SK-N-SH (cell line): ENCODE measurements around the gene TUT1. TPM values are rescaled to one million over a fixed set of nuclear protein-coding genes. Genes with fewer than 3 reads are reported as not detected.

Experiments used
- CTCF ChIA-PET: fragments of 300-600, 350-600 bp; formaldehyde crosslinking; extraction: SDS; loops from one replicate; lab custom pipeline; 2021; lab: Yijun Ruan, JAX
- POLR2A ChIA-PET: fragments of 350-600 bp; sonication (Branson Sonifier 250); formaldehyde crosslinking; extraction: SDS; loops from one replicate; lab custom pipeline; 2020; ENCODE audit warnings: antibody characterized with exemption, inconsistent platforms; lab: Yijun Ruan, JAX
- DNase-seq: peaks from one replicate; pipeline ENCODE4 v3.0.0; 2012
- H2AFZ ChIP-seq: fragments of 200-600 bp; sonication (generic); 2 replicates; pipeline ENCODE4 v1.8.1; 2016; ENCODE audit warnings: antibody characterized with exemption, mild to moderate bottlenecking, low read depth
- H3F3A ChIP-seq: fragments of 200-600 bp; sonication (generic); replicated peaks from 2 replicates; pipeline ENCODE3; 2016; ENCODE audit warnings: antibody characterized with exemption, mild to moderate bottlenecking; ENCODE audit not compliant: insufficient read depth
- H3K27ac ChIP-seq, 2 experiments: fragments of 200-500 bp in 1 of 2; fragments of 200-600 bp in 1 of 2; sonication (Bioruptor generic) in 1 of 2; sonication (generic), shearing (Covaris generic) in 1 of 2; 2 replicates each; pipeline versions ENCODE4 v1.5.1 to v1.6.1; 2014 to 2016; ENCODE audit warnings: low read depth in 2 of 2, inconsistent platforms in 1 of 2, low read length in 1 of 2, mild to moderate bottlenecking in 1 of 2, mixed read lengths in 1 of 2
- H3K27me3 ChIP-seq: fragments of 200-600 bp; sonication (generic), shearing (Covaris generic); 2 replicates; pipeline ENCODE4 v1.6.1; 2016; ENCODE audit warnings: mixed run types; ENCODE audit not compliant: insufficient read depth
- H3K36me3 ChIP-seq, 2 experiments: fragments of 200-500 bp in 1 of 2; fragments of 200-600 bp in 1 of 2; sonication (Bioruptor generic) in 1 of 2; sonication (generic) in 1 of 2; replicated peaks in 1 of 2; 2 replicates each; pipeline versions ENCODE3 to v1.5.1; 2014 to 2016; ENCODE audit warnings: low read length in 1 of 2, mild to moderate bottlenecking in 1 of 2; ENCODE audit not compliant: insufficient read depth in 2 of 2, control insufficient read depth in 1 of 2
- H3K4me1 ChIP-seq, 2 experiments: fragments of 200-500 bp in 1 of 2; fragments of 200-600 bp in 1 of 2; sonication (Bioruptor generic) in 1 of 2; sonication (generic), shearing (Covaris generic) in 1 of 2; 2 replicates each; pipeline versions ENCODE4 v1.5.1 to v1.6.1; 2014 to 2016; ENCODE audit warnings: low read depth in 1 of 2, low read length in 1 of 2, mixed run types in 1 of 2; ENCODE audit not compliant: insufficient read depth in 2 of 2, control insufficient read depth in 1 of 2
- H3K4me2 ChIP-seq: fragments of 200-600 bp; sonication (generic), shearing (Covaris generic); 2 replicates; pipeline ENCODE4 v1.6.1; 2017; ENCODE audit warnings: mixed run types
- H3K4me3 ChIP-seq, 2 experiments: fragments of 200-500 bp in 1 of 2; fragments of 200-600 bp in 1 of 2; sonication (Bioruptor generic) in 1 of 2; sonication (generic), shearing (Covaris generic) in 1 of 2; 2 replicates each; pipeline versions ENCODE4 v1.5.1 to v1.8.1; 2014 to 2016; ENCODE audit warnings: low read depth in 2 of 2, inconsistent platforms in 1 of 2, low read length in 1 of 2, mild to moderate bottlenecking in 1 of 2, mixed read lengths in 1 of 2, moderate library complexity in 1 of 2
- H3K79me2 ChIP-seq: fragments of 200-600 bp; sonication (generic); 2 replicates; pipeline ENCODE4 v1.8.1; 2017; ENCODE audit warnings: mild to moderate bottlenecking; ENCODE audit not compliant: insufficient read depth
- H3K9ac ChIP-seq: fragments of 200-600 bp; sonication (generic); 2 replicates; pipeline ENCODE4 v1.6.1; 2017; ENCODE audit warnings: mixed run types
- H3K9me2 ChIP-seq: fragments of 200-600 bp; sonication (generic); 2 replicates; pipeline ENCODE4 v1.6.1; 2017; ENCODE audit warnings: mixed run types
- H3K9me3 ChIP-seq: fragments of 200-600 bp; sonication (generic); 2 replicates; pipeline ENCODE4 v1.6.1; 2017; ENCODE audit warnings: mixed run types, mild to moderate bottlenecking, moderate library complexity
- H4K20me1 ChIP-seq: fragments of 200-600 bp; sonication (generic); 2 replicates; pipeline ENCODE4 v1.6.1; 2017; ENCODE audit warnings: mild to moderate bottlenecking, mixed run types; ENCODE audit not compliant: insufficient read depth
- FOXM1 ChIP-seq: IDR thresholded peaks from 2 replicates; pipeline ENCODE4 v1.4.0; 2012; ENCODE audit warnings: low read depth, mild to moderate bottlenecking
- MXI1 ChIP-seq: IDR thresholded peaks from 2 replicates; pipeline ENCODE4 v1.6.1; 2012; ENCODE audit warnings: mild to moderate bottlenecking, low read depth, low read length, improper control_type of control experiment
- NFIC ChIP-seq: IDR thresholded peaks from 2 replicates; pipeline ENCODE4 v1.4.0; 2012; ENCODE audit warnings: borderline replicate concordance
- NRF1 ChIP-seq: IDR thresholded peaks from 2 replicates; pipeline ENCODE4 v1.6.1; 2012; ENCODE audit warnings: low read depth, mild to moderate bottlenecking, low read length
- RAD21 ChIP-seq: IDR thresholded peaks from 2 replicates; pipeline ENCODE4 v1.6.1; 2012; ENCODE audit warnings: mild to moderate bottlenecking, low read length
- REST ChIP-seq: IDR thresholded peaks from 2 replicates; pipeline ENCODE4 v1.6.1; 2012; ENCODE audit warnings: mild to moderate bottlenecking, low read depth, low read length, moderate library complexity
- RXRA ChIP-seq: IDR thresholded peaks from 2 replicates; pipeline ENCODE4 v1.4.0; 2012; ENCODE audit warnings: low read depth, mild to moderate bottlenecking, borderline replicate concordance
- TAF1 ChIP-seq: IDR thresholded peaks from 2 replicates; pipeline ENCODE4 v1.6.1; 2012; ENCODE audit warnings: low read depth, mild to moderate bottlenecking, low read length, moderate library complexity, borderline replicate concordance
- WGBS: methylation state at CpG from one replicate; pipeline ENCODE4 v1.1.6; 2017; ENCODE audit warnings: low lambda C conversion rate; 5-methylcytosine and 5-hydroxymethylcytosine counted together
- polyA plus RNA-seq, 3 experiments: library from polyadenylated mRNA; depleted of rRNA; stranded (reverse); fragments of >200 nt; gene quantifications; 2 replicates each; pipeline ENCODE4 v1.2.3, GENCODE V29; 2012
- TF ChIP-seq, protein P1 (sequence below): IDR thresholded peaks from 2 replicates; pipeline ENCODE4 v1.4.0; 2012; ENCODE audit warnings: low read depth

The TUT1 gene
- polyA plus RNA-seq, 1 of the 3 experiments (the other 2 are of a cell fraction) = 27.3 TPM

DNA sequence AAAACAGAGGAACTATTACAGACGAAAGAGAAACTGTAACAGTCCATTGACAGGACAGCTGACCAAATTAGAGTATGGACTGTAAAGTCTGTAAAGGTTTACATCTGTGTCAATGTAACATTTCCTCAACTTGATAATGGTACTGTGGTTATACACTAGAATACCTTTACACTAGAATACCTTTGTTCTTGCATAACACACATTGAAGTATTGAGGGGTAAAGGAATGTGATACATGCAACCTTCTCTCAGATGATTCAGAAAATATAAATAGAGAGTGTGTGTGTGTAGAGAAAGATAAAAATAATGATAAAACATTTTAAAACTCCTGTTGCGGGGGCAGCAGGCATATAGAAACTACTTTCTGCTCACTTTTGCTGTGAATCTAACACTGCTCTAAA lies 12.1 kb downstream of the TUT1 start (continued):
- TF ChIP-seq NFIC = no peak
- no peak for TF ChIP-seq RAD21
- TF ChIP-seq, protein P1, sequence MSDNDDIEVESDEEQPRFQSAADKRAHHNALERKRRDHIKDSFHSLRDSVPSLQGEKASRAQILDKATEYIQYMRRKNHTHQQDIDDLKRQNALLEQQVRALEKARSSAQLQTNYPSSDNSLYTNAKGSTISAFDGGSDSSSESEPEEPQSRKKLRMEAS = no peak
- no peak for TF ChIP-seq FOXM1

GRCh38 chr11:62578541-62578940 lies 12.8 kb downstream of the TUT1 start:
- Histone ChIP-seq H3F3A (no peaks in the 10 kb centered on the region), H4K20me1 (no peaks in the 10 kb centered on the region), H3K4me1 (peaks cover 8 to 10% of the 10 kb centered on the region in 2 experiments; a peak in 1 of 4 replicates), H2AFZ (no peak overlapping the region), H3K9me3 (no peaks in the 10 kb centered on the region), H3K79me2 (peaks cover 33% of the 10 kb centered on the region), H3K27me3 (no peaks in the 10 kb centered on the region), H3K4me2 (no peak overlapping the region), H3K27ac (no peak overlapping the region), H3K36me3 (peaks cover 27 to 43% of the 10 kb centered on the region in 2 experiments), H3K9me2 (no peaks in the 10 kb centered on the region), H3K4me3 (no peak overlapping the region), H3K9ac (no peak overlapping the region)
- ChIA-PET POLR2A (no interaction called here), CTCF (interaction anchor here (0.6 to 1.6 kb wide), 2 partner anchors 15 to 95 kb away, joined by 3 to 6 read pairs; no protein-coding TSS in a partner anchor)
- WGBS = 99% methylated on average over 11 of the region's 11 CpGs
- DNase-seq = no peak
- no peak for TF ChIP-seq TAF1

- Histone ChIP-seq H4K20me1 (peaks cover 7% of the 10 kb centered on the region; the same call in 1 of the 2 replicates), H3K27me3 (no peaks in the 10 kb centered on the region), H3K9me2 (no peaks in the 10 kb centered on the region), H2AFZ (no peak overlapping the region), H3K4me1 (peaks cover 14% of the 10 kb centered on the region in 2 experiments; a peak in 3 of 4 replicates), H3K4me2 (no peak overlapping the region), H3K79me2 (peaks cover 37% of the 10 kb centered on the region), H3K4me3 (no peak overlapping the region), H3K9ac (no peak overlapping the region), H3K27ac (no peak overlapping the region), H3K9me3 (no peaks in the 10 kb centered on the region), H3K36me3 (peaks cover 30 to 42% of the 10 kb centered on the region in 2 experiments), H3F3A (peaks cover 4% of the 10 kb centered on the region)
- ChIA-PET POLR2A (interaction anchor here (0.6 kb wide), 1 partner anchor 15 kb away, joined by 3 read pairs; no protein-coding TSS in a partner anchor), CTCF (interaction anchor here (1.0 kb wide), 1 partner anchor 14 kb away, joined by 3 read pairs; the partner anchor contains the start of gene TUT1)
- DNase-seq = no peak
- WGBS = 92% methylated on average over 12 of the region's 12 CpGs
- TF ChIP-seq NRF1 = no peak
- TF ChIP-seq RXRA = no peak
- no peak for TF ChIP-seq MXI1
- TF ChIP-seq REST = no peak
Observed at GRCh38 chr11:62577046-62577714, 14.1 kb downstream of the TUT1 start.
